Measurements from ENCODE around the gene GPX2. TPM values are rescaled to one million over a fixed set of nuclear protein-coding genes. Genes with fewer than 3 reads are reported as not detected.

The GPX2 gene
- total RNA-seq, 1 donor from 2014 or later: 77.3 TPM

DNA sequence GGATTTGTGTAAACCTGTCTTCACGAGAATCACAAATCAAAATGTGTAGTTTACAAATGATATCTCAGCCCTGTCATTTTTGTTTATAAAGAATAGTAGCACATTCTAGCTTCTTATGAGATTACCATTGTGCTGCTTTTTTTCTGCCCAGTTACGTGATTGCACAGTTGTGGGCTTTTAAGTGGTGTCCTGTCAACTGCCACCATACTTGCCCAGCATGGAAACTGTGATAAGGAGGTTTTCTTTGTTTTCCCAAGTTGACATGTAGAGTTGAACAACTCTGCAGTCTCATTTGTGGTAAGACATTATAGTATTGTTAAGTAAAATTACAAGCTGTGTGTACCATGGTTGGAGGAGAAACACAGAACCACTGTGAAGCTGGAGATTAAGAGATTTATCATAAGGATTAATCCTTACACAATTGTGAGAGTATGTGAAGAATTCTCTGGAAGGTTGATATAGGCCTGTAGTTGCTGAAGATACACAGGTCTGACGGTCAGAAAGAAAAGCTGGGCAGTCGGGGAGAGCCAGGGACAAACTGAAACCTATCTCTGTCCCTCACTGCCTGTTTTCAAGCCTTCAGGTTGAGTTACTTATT, 16.0 kb downstream of the GPX2 start:
- Histone ChIP-seq H3K4me3 (no peak overlapping the region), H3K27ac (no peak overlapping the region), H3K36me3 (peaks cover 0 to 25% of the 10 kb centered on the region in 2 donors), H3K9me3 (no peaks in the 10 kb centered on the region), H3K27me3 (no peaks in the 10 kb centered on the region), H3K4me1 (no peaks in the 10 kb centered on the region)
- no peak for DNase-seq (ENCODE audit: extremely low spot score in 2 of 2)
- TF ChIP-seq POLR2AphosphoS5 (IDR thresholded peaks at IDR 0.05; ENCODE audit: insufficient read depth in 1 of 2, low read depth in 1 of 2): no peak
- TF ChIP-seq, protein P1, sequence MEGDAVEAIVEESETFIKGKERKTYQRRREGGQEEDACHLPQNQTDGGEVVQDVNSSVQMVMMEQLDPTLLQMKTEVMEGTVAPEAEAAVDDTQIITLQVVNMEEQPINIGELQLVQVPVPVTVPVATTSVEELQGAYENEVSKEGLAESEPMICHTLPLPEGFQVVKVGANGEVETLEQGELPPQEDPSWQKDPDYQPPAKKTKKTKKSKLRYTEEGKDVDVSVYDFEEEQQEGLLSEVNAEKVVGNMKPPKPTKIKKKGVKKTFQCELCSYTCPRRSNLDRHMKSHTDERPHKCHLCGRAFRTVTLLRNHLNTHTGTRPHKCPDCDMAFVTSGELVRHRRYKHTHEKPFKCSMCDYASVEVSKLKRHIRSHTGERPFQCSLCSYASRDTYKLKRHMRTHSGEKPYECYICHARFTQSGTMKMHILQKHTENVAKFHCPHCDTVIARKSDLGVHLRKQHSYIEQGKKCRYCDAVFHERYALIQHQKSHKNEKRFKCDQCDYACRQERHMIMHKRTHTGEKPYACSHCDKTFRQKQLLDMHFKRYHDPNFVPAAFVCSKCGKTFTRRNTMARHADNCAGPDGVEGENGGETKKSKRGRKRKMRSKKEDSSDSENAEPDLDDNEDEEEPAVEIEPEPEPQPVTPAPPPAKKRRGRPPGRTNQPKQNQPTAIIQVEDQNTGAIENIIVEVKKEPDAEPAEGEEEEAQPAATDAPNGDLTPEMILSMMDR (IDR thresholded peaks at IDR 0.05): no peak
- TF ChIP-seq POLR2A (IDR thresholded peaks at IDR 0.05): no peak
- intact Hi-C loops (cut with DNase I): no loop called here

DNA sequence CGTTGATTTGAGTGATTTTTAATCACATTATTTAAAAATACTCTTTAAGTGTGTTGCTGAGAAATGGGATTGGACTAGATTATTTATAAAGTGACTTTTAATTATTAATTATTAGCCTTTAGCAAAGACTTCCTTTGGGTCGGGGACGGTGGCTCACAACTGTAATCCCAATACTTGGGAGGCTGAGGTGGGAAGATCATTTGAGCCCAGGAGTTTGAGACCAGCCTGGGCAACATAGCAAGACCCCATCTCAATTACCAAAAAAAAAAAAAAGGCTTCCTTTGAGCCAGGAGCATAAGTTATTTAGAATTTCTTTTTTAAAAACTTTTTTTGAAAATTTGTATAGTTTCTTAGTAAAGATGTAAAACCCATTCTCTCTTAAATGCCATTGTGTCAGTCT, 19.5 kb downstream of the GPX2 start:
- peaks cover 0 to 25% of the 10 kb centered on the region in 2 donors for H3K36me3 ChIP-seq
- no peak overlapping the region for H3K27ac ChIP-seq
- DNase-seq (ENCODE audit: extremely low spot score in 2 of 2): no peak
- no peaks in the 10 kb centered on the region for H3K9me3 ChIP-seq
- intact Hi-C loops (cut with DNase I): no loop called here
- H3K4me1 ChIP-seq: peaks cover 13% of the 10 kb centered on the region
- TF ChIP-seq POLR2A (IDR thresholded peaks at IDR 0.05): no peak
- TF ChIP-seq, protein P1 (IDR thresholded peaks at IDR 0.05): no peak
- no peak for TF ChIP-seq POLR2AphosphoS5 (IDR thresholded peaks at IDR 0.05; ENCODE audit: insufficient read depth in 1 of 2, low read depth in 1 of 2)
- H3K4me3 ChIP-seq: no peak overlapping the region
- no peaks in the 10 kb centered on the region for H3K27me3 ChIP-seq

DNA sequence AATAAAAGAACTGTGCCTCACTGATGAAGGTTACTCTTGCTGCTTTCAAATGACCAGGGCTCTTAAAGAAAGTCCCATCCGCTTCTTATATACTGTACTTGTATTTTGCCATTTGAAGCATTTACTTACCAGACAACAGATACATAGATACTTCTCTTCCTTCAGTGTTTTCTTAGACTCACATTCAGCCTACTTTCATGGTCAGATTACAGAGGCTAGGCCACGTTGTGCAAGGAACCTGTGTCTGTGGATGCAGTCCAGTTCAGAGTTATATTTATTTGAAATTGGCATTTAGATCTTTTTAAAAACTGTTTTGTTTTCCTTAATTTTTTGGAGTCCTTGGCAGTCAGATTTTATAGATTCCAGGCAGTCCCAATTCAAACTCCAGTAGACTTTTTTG, 22.1 kb downstream of the GPX2 start:
- intact Hi-C loops (cut with DNase I): no loop called here
- Histone ChIP-seq H3K27ac (no peak overlapping the region), H3K4me1 (peaks cover 34% of the 10 kb centered on the region), H3K27me3 (no peaks in the 10 kb centered on the region), H3K9me3 (no peaks in the 10 kb centered on the region), H3K36me3 (peaks cover 0 to 16% of the 10 kb centered on the region in 2 donors), H3K4me3 (no peak overlapping the region)
- no peak for DNase-seq (ENCODE audit: extremely low spot score in 2 of 2)
- no peak for TF ChIP-seq POLR2AphosphoS5 (IDR thresholded peaks at IDR 0.05; ENCODE audit: insufficient read depth in 1 of 2, low read depth in 1 of 2)
- TF ChIP-seq, protein P1 (IDR thresholded peaks at IDR 0.05): no peak
- no peak for TF ChIP-seq POLR2A (IDR thresholded peaks at IDR 0.05)

DNA sequence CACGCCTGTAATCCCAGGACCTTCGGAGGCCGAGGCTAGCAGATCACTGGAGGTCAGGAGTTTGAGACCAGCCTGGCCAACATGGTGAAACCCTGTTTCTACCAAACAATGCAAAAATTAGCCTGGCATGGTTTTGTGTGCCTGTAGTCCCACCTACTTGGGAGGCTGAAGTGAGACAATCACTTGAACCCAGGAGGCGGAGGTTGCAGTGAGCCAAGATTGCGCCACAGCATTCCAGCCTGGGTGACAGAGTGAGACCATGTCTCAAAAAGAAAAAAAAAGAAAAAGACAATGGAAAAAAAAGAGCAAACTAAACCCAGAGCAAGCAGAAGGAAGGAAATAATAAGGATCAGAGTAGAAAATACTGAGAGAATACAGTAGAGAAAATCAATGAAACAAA, 22.9 kb downstream of the GPX2 start:
- intact Hi-C loops (cut with DNase I): no loop called here

DNA sequence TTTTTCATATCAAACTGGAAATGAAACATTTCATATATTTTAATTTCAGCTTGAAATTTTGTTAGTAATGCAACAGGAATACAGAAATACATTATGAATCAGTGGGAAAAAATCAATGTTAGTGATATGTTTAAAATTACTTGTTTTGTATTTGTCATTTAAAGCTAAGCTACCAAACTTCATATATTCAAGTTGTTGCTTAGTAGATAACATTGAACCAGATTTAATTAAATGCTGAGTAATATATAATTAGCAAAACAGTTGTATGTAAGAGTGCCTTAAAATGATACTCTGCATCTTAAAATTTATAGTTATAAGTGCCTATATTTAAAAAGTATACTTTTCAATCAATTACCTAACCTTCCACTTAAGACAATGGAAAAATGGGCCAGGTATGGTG, 23.3 kb downstream of the GPX2 start:
- TF ChIP-seq, protein P1 (IDR thresholded peaks at IDR 0.05): no peak
- Histone ChIP-seq H3K4me1 (peaks cover 41% of the 10 kb centered on the region), H3K36me3 (peaks cover 0 to 5% of the 10 kb centered on the region in 2 donors), H3K27ac (no peak overlapping the region), H3K4me3 (no peak overlapping the region), H3K27me3 (no peaks in the 10 kb centered on the region), H3K9me3 (no peaks in the 10 kb centered on the region)
- DNase-seq (ENCODE audit: extremely low spot score in 2 of 2): no peak
- intact Hi-C loops (cut with DNase I): no loop called here

More for the DNA sequence above, 22.9 kb downstream of the GPX2 start:
- H3K27ac ChIP-seq: no peak overlapping the region
- no peaks in the 10 kb centered on the region for H3K9me3 ChIP-seq
- H3K36me3 ChIP-seq: peaks cover 0 to 9% of the 10 kb centered on the region in 2 donors
- H3K4me1 ChIP-seq: peaks cover 41% of the 10 kb centered on the region
- DNase-seq (ENCODE audit: extremely low spot score in 2 of 2): no peak
- H3K27me3 ChIP-seq: no peaks in the 10 kb centered on the region
- TF ChIP-seq, protein P1 (IDR thresholded peaks at IDR 0.05): no peak
- no peak overlapping the region for H3K4me3 ChIP-seq
